GM23338 (cell line): ENCODE measurements around the gene QRICH2. TPM values are rescaled to one million over a fixed set of nuclear protein-coding genes. Genes with fewer than 3 reads are reported as not detected.

Experiments used
- ATAC-seq: fragments of 200-7000 bp; cut with Tn5 transposase; 3 replicates; pipeline ENCODE4 v1.9.1; 2020
- DNase-seq: peaks from one replicate; pipeline ENCODE4 v3.0.0-alpha.2; 2015; ENCODE audit warnings: low spot score
- H2AFZ ChIP-seq: fragments of 200-600 bp; sonication (generic); 2 replicates; pipeline ENCODE4 v1.8.0; 2016; ENCODE audit warnings: antibody characterized with exemption, mild to moderate bottlenecking, moderate library complexity
- H3F3A ChIP-seq: fragments of 200-600 bp; sonication (generic); replicated peaks from 2 replicates; pipeline ENCODE4 v1.8.0; 2017; ENCODE audit warnings: antibody characterized with exemption, mixed run types, low read depth
- H3K27ac ChIP-seq: fragments of 200-600 bp; sonication (generic); 2 replicates; pipeline ENCODE4 v1.6.1; 2016; ENCODE audit warnings: low read depth
- H3K27me3 ChIP-seq: fragments of 200-600 bp; sonication (generic); 2 replicates; pipeline ENCODE4 v1.8.0; 2016; ENCODE audit warnings: mild to moderate bottlenecking, mixed run types, moderate library complexity; ENCODE audit not compliant: insufficient read depth
- H3K36me3 ChIP-seq: fragments of 200-600 bp; sonication (generic); 2 replicates; pipeline ENCODE4 v1.8.0; 2016; ENCODE audit warnings: mild to moderate bottlenecking; ENCODE audit not compliant: insufficient read depth
- H3K4me1 ChIP-seq: fragments of 200-600 bp; sonication (generic); 2 replicates; pipeline ENCODE4 v1.8.0; 2016; ENCODE audit warnings: mild to moderate bottlenecking, moderate library complexity; ENCODE audit not compliant: insufficient read depth
- H3K4me2 ChIP-seq: fragments of 200-600 bp; sonication (generic); 2 replicates; pipeline ENCODE4 v1.7.1; 2017; ENCODE audit warnings: mixed run types
- H3K4me3 ChIP-seq: fragments of 200-600 bp; sonication (generic); 2 replicates; pipeline ENCODE4 v1.6.1; 2016; ENCODE audit warnings: mixed run types
- H3K79me2 ChIP-seq: fragments of 200-600 bp; sonication (generic); replicated peaks from 2 replicates; pipeline ENCODE4 v1.8.0; 2017; ENCODE audit warnings: mild to moderate bottlenecking; ENCODE audit not compliant: insufficient read depth
- H3K9me2 ChIP-seq: fragments of 200-600 bp; sonication (generic); 2 replicates; pipeline ENCODE4 v1.8.0; 2017; ENCODE audit not compliant: insufficient read depth
- H4K20me1 ChIP-seq: fragments of 200-600 bp; sonication (generic); replicated peaks from 2 replicates; pipeline ENCODE4 v1.8.0; 2017; ENCODE audit warnings: mild to moderate bottlenecking; ENCODE audit not compliant: insufficient read depth
- H3K27ac Mint-ChIP-seq: 2 replicates; pipeline ENCODE4 v1.8.0; 2020; ENCODE audit warnings: inconsistent platforms, mild to moderate bottlenecking, moderate library complexity, mixed read lengths
- H3K27me3 Mint-ChIP-seq: 3 replicates; pipeline ENCODE4 v1.8.0; 2022; ENCODE audit warnings: low read depth, mild to moderate bottlenecking, moderate library complexity, mixed read lengths, inconsistent platforms; ENCODE audit not compliant: insufficient read depth, poor library complexity
- H3K36me3 Mint-ChIP-seq: 3 replicates; pipeline ENCODE4 v1.8.0; 2021; ENCODE audit warnings: low read depth, mild to moderate bottlenecking, inconsistent platforms, moderate library complexity, mixed read lengths
- H3K4me1 Mint-ChIP-seq: 3 replicates; pipeline ENCODE4 v1.8.0; 2020; ENCODE audit warnings: mild to moderate bottlenecking, inconsistent platforms, mixed read lengths
- H3K4me3 Mint-ChIP-seq: 3 replicates; pipeline ENCODE4 v1.8.0; 2021; ENCODE audit warnings: moderate library complexity, mild to moderate bottlenecking, inconsistent platforms, mixed read lengths
- H3K9me3 Mint-ChIP-seq: 3 replicates; pipeline ENCODE4 v1.8.0; 2020; ENCODE audit warnings: moderate library complexity, mild to moderate bottlenecking, inconsistent platforms, mixed read lengths
- CREB1 ChIP-seq: fragments of 250-450 bp; sonication (Bioruptor Pico); IDR thresholded peaks from 2 replicates; pipeline ENCODE4 v1.5.0; 2020; ENCODE audit warnings: low read depth, mild to moderate bottlenecking, moderate library complexity
- ETS1 ChIP-seq: IDR thresholded peaks from 2 replicates; pipeline ENCODE4 v1.6.1; 2016; ENCODE audit warnings: antibody characterized with exemption
- EZH2 ChIP-seq: fragments of 200-600 bp; sonication (generic); IDR thresholded peaks from one replicate; pipeline ENCODE4 v1.8.0; 2017; ENCODE audit warnings: antibody characterized with exemption, mild to moderate bottlenecking, low read depth; ENCODE audit not compliant: unreplicated experiment
- JUNB ChIP-seq: IDR thresholded peaks from one replicate; pipeline ENCODE4 v1.6.1; 2016; ENCODE audit warnings: antibody characterized with exemption; ENCODE audit not compliant: unreplicated experiment
- POLR2AphosphoS5 ChIP-seq: IDR thresholded peaks from 2 replicates; pipeline ENCODE4 v1.6.1; 2016; ENCODE audit warnings: antibody characterized with exemption, low read depth
- STAT1 ChIP-seq: IDR thresholded peaks from one replicate; pipeline ENCODE4 v1.6.1; 2016; ENCODE audit warnings: antibody characterized with exemption; ENCODE audit not compliant: unreplicated experiment
- ZNF331 ChIP-seq: fragments of 250-450 bp; sonication (Bioruptor Pico); IDR thresholded peaks from 2 replicates; pipeline ENCODE4 v1.5.0; 2020; ENCODE audit warnings: low read depth, mild to moderate bottlenecking, moderate library complexity
- ZNF462 ChIP-seq: fragments of 250-450 bp; sonication (Bioruptor Pico); IDR thresholded peaks from 2 replicates; pipeline ENCODE4 v1.5.0; 2020; ENCODE audit warnings: mild to moderate bottlenecking, moderate library complexity
- polyA plus RNA-seq: library from polyadenylated mRNA; unstranded; fragments of >200 nt; fragmentation: Nextera tagmentation; extraction: Ambion mirVana; gene quantifications from 2 replicates; pipeline ENCODE4 v1.2.1, GENCODE V29; 2016
- total RNA-seq: library from RNA; depleted of rRNA; stranded (reverse); fragments of >200 nt; shearing (Covaris generic); gene quantifications from 2 replicates; pipeline ENCODE4 v1.2.3, GENCODE V29; 2014

The QRICH2 gene
- total and polyA plus RNA-seq, 2 experiments from 2014 or later = 2.2 to 3.7 TPM

GRCh38 chr17:76333673-76334505 lies 25.8 kb upstream of the QRICH2 start:
- ATAC-seq (no peak), DNase-seq (no peak)
- H3F3A ChIP-seq = no peaks in the 10 kb centered on the region
- TF ChIP-seq JUNB = no peak
- TF ChIP-seq POLR2AphosphoS5 = no peak
- TF ChIP-seq CREB1 (CRISPR knock-in tag) = no peak
- no peak for TF ChIP-seq EZH2
- no peak for TF ChIP-seq ZNF462
- no peak for TF ChIP-seq STAT1
- no peak for TF ChIP-seq ETS1
- TF ChIP-seq ZNF331 (CRISPR knock-in tag) = no peak
- no peaks in the 10 kb centered on the region for H3K27me3 ChIP-seq
- H3K4me3 ChIP-seq = no peak overlapping the region
- H3K4me1 ChIP-seq = no peaks in the 10 kb centered on the region
- peaks cover 34% of the 10 kb centered on the region; the same call in 1 of the 2 replicates for H3K79me2 ChIP-seq
- H2AFZ ChIP-seq = no peak overlapping the region
- H3K27ac ChIP-seq = peak overlapping the region; percentile 0; the same call in 1 of the 2 replicates
- H3K9me2 ChIP-seq = no peaks in the 10 kb centered on the region
- H4K20me1 ChIP-seq = no peaks in the 10 kb centered on the region; the same call in 1 of the 2 replicates
- no peaks in the 10 kb centered on the region for H3K4me1 Mint-ChIP-seq
- no peak overlapping the region for H3K4me3 Mint-ChIP-seq
- no peaks in the 10 kb centered on the region for H3K27me3 Mint-ChIP-seq
- H3K27ac Mint-ChIP-seq = no peak overlapping the region
- no peak overlapping the region for H3K4me2 ChIP-seq
- H3K36me3 ChIP-seq = peaks cover 8% of the 10 kb centered on the region; the same call in 1 of the 2 replicates
- no peaks in the 10 kb centered on the region for H3K9me3 Mint-ChIP-seq
- H3K36me3 Mint-ChIP-seq = peaks cover 5% of the 10 kb centered on the region; the same call in 2 of the 3 replicates
